ENCODE measurements around the gene TSC22D2. TPM values are rescaled to one million over a fixed set of nuclear protein-coding genes. Genes with fewer than 3 reads are reported as not detected.

Gene TSC22D2
- total RNA-seq, 2 experiments from 2014 or later = 47.3 to 49.3 TPM

DNA sequence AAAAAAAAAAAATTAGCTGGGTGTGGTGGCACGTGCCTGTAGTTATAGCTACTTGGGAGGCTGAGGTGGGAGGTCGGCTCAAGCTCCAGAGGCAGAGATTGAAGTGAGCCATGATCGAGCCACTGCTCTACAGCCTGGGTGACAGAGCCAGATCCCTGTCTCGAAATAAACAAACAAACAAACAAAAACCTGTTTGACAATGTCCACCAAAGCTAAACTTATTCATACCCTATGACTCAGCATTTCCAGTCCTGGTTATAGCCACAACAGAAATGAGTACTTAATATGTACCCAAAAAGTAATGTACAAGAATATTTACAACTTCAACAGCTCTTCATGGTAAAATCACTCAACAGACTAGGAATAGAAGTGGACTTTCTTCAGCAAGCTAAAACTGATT, 107.1 kb downstream of the TSC22D2 start:
- Histone ChIP-seq H3K9me3 (ENCODE audit: control insufficient read depth in 1 of 2, insufficient read depth in 1 of 2, low read length in 2 of 2) (peaks cover 0 to 3% of the 10 kb centered on the region in 2 experiments), H3K4me3 (ENCODE audit: low read length) (no peak overlapping the region), H3K27me3 (ENCODE audit: control insufficient read depth in 1 of 2, insufficient read depth in 2 of 2, low read length in 2 of 2) (peaks cover 0 to 6% of the 10 kb centered on the region in 2 experiments), H3K27ac (ENCODE audit: low read depth in 1 of 2, low read length in 2 of 2) (no peak overlapping the region), H3K36me3 (ENCODE audit: insufficient read depth, low read length) (no peaks in the 10 kb centered on the region), H3K4me1 (ENCODE audit: insufficient read depth, low read length) (no peaks in the 10 kb centered on the region)
- no peak for DNase-seq
- intact Hi-C loops (cut with DNase I, micrococcal nuclease) = no loop called here
- H3K27ac Mint-ChIP-seq = no peak overlapping the region
- TF ChIP-seq, protein P1, sequence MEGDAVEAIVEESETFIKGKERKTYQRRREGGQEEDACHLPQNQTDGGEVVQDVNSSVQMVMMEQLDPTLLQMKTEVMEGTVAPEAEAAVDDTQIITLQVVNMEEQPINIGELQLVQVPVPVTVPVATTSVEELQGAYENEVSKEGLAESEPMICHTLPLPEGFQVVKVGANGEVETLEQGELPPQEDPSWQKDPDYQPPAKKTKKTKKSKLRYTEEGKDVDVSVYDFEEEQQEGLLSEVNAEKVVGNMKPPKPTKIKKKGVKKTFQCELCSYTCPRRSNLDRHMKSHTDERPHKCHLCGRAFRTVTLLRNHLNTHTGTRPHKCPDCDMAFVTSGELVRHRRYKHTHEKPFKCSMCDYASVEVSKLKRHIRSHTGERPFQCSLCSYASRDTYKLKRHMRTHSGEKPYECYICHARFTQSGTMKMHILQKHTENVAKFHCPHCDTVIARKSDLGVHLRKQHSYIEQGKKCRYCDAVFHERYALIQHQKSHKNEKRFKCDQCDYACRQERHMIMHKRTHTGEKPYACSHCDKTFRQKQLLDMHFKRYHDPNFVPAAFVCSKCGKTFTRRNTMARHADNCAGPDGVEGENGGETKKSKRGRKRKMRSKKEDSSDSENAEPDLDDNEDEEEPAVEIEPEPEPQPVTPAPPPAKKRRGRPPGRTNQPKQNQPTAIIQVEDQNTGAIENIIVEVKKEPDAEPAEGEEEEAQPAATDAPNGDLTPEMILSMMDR (IDR thresholded peaks at IDR 0.05) = no peak
- peaks cover 27% of the 10 kb centered on the region for H3K27me3 Mint-ChIP-seq
- ChIA-PET CTCF (interaction anchor here (0.7 kb wide), 1 partner anchor 167 kb away, joined by 3 read pairs; no protein-coding TSS in a partner anchor), POLR2A (no interaction called here)
- no peak overlapping the region for H3K4me3 Mint-ChIP-seq
- H3K9me3 Mint-ChIP-seq = peaks cover 2% of the 10 kb centered on the region
- H3K36me3 Mint-ChIP-seq (ENCODE audit: low read depth) = no peaks in the 10 kb centered on the region
- ATAC-seq (ENCODE audit: poor library complexity) = no peak
- H3K4me1 Mint-ChIP-seq (ENCODE audit: low read depth) = no peaks in the 10 kb centered on the region

Other genes with a start within 250 kb of the TSC22D2 start
- 100 to 1,000 TPM; 141 to 147 TPM for gene SERP1, start 138.2 kb downstream of the TSC22D2 start, total RNA-seq
- 100 to 1,000 TPM; 115 to 122 TPM for gene EIF2A, start 138.5 kb downstream of the TSC22D2 start, total RNA-seq
- gene SELENOT, start 195.0 kb downstream of the TSC22D2 start, total RNA-seq = 100 to 1,000 TPM; 110 to 115 TPM

Data from CD4-positive, alpha-beta T cell (primary cell).